Stimulated activated CD8-positive, alpha-beta memory T cell treated with anti-CD3 and anti-CD28 coated beads, Interleukin-15, amount 100 ng/mL, for 1 hour (primary cell): ENCODE results near the gene KRTAP2-1.
"Not testable (repeated sequence)": the region's sequence is repeated elsewhere in the genome, so short reads cannot be mapped to it uniquely, and the experiment has no call there.

Source experiments
- DNase-seq: peaks from one replicate; pipeline ENCODE4 v3.0.0-alpha.2; 2020; ENCODE audit warnings: low read depth

Gene KRTAP2-1

GRCh38 chr17:41012326-41013120 lies 34.6 kb downstream of the KRTAP2-1 start:
- no peak for DNase-seq

GRCh38 chr17:41010441-41010840 lies 36.7 kb downstream of the KRTAP2-1 start:
- DNase-seq: no peak

GRCh38 chr17:41009936-41010335 lies 37.2 kb downstream of the KRTAP2-1 start:
- DNase-seq: no peak

- DNase-seq: no peak
Observed at GRCh38 chr17:41009301-41009760, 37.8 kb downstream of the KRTAP2-1 start.

- DNase-seq: no peak
Observed at GRCh38 chr17:41008811-41009210, 38.3 kb downstream of the KRTAP2-1 start, which contains the start of gene KRTAP3-1. Gene KRTAP3-1, minus strand, starts transcription at chr17:41009128. Its CDS starts 54 bp downstream, at chr17:41009074.

- DNase-seq: no peak
Observed at GRCh38 chr17:41004397-41004796, 42.7 kb downstream of the KRTAP2-1 start.

GRCh38 chr17:41003926-41004325 lies 43.2 kb downstream of the KRTAP2-1 start:
- DNase-seq: no peak

GRCh38 chr17:41002814-41003213 lies 44.3 kb downstream of the KRTAP2-1 start:
- DNase-seq: no peak

- no peak for DNase-seq
Observed at GRCh38 chr17:41001795-41002194, 45.3 kb downstream of the KRTAP2-1 start.

GRCh38 chr17:40999563-40999962 lies 47.6 kb downstream of the KRTAP2-1 start, which contains the start of gene KRTAP3-2:
Gene KRTAP3-2, minus strand, starts transcription at chr17:40999906. Its CDS starts 53 bp downstream, at chr17:40999853.
- not testable (repeated sequence) for DNase-seq

- no peak for DNase-seq
Observed at GRCh38 chr17:40997361-40997760, 49.8 kb downstream of the KRTAP2-1 start.

- DNase-seq: no peak
Observed at GRCh38 chr17:40996829-40997228, 50.3 kb downstream of the KRTAP2-1 start.
